SW480 (cell line): ENCODE results near the gene SMARCAL1.

Experiments used
- DNase-seq: peaks from one replicate; pipeline ENCODE4 v3.0.0-alpha.2; 2016; ENCODE audit warnings: low spot score

Gene SMARCAL1

GRCh38 chr2:216428618-216429350 is 16.5 kb downstream of the SMARCAL1 start:
- DNase-seq: no peak

- no peak for DNase-seq
These were observed 17.1 kb downstream of the SMARCAL1 start for GRCh38 chr2:216429428-216429827.

- DNase-seq: no peak
These were observed 18.7 kb downstream of the SMARCAL1 start for GRCh38 chr2:216430811-216431530.

GRCh38 chr2:216431531-216431856 is 19.2 kb downstream of the SMARCAL1 start:
- DNase-seq: no peak

DNA sequence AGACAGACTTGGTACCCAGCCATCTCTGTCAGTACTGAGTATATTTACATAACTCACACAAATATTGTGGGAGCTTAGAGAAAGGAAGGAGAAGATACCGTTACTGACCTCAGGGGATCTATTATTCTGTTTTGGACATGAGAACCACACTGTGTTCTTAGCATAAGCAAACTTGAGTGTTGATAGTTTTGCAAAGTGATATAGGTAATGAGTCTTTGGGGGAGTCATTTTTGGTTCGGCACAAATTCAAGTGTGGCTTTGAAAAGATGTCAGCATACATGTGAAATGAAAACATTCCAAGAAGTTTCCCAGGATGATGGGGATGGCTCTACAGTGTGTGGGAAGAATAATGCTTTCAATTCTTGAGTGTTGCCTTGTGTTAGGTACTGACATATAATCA is 24.1 kb downstream of the SMARCAL1 start:
- DNase-seq: no peak

DNA sequence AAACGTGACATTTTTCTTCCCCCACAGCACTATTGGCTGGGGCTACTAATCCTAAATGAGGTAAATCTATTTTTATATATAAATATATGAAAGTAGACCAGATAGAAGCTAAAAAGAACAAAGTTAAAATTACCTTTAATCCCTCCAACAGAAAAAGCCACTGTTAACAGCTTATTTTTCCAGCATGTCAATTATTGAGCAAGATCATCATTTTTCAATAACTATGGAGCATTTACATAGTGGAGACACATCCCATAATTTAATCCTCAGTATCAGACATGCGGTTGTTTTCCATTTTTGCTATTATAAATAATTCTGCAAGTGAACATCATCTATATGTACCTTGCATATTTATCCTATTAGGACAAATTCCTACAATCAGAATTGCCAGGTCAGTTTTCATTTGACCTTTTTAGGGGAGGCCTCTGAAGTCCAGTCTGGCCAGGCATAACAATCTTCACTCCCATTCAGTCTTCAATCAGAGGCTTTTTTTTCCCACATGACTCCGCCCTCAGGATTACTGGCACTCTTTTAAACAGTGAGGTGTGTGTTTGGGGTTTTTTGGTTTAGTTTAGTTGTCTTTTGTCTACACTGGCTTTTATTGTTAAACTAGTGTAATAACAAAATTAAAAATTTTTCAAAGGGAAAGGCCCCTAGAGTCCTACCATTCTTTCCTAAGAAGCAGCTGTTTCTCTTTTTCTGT is 29.2 kb downstream of the SMARCAL1 start:
- DNase-seq: no peak

DNA sequence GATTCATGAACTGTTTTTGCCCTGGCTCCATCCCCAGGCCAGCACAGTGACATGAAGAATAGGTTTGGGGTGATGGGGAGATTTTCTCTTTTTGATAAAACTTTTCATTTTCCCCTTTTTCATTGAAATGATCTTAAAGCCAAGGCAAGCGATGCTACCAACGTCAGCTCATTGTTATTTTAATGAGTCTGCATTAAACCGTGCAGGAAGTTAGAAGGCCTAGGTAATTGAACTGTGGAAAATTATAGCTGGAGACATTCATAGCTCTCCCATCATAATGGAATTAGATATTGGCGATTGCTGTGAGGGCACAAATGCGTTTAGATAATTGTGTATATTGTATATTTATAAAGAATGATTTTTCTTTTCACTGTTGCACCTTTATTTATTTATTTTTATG is 33.2 kb downstream of the SMARCAL1 start:
- DNase-seq: no peak

- DNase-seq: no peak
These were observed 34.1 kb downstream of the SMARCAL1 start for GRCh38 chr2:216446343-216446742.

- no peak for DNase-seq
These were observed 35.0 kb downstream of the SMARCAL1 start for GRCh38 chr2:216447293-216447692.

DNA sequence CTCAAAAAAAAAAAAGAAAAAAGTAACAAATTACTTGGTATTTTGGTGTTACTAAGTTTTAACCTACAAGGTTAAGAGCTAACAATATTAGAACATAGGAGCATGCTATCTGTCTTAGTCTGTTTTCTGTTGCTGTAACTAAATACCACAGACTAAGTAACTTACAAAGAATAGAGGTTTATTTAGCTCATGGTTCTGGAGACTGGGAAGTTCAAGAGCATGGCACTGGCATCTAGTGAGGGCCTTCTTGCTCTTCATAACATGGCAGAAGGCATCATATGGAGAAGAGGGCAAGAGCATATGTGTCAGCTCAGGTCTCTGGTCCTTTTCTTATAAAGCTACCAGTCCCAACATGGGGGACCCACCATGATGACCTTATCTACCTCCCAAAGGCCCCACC is 36.5 kb downstream of the SMARCAL1 start:
- no peak for DNase-seq

DNA sequence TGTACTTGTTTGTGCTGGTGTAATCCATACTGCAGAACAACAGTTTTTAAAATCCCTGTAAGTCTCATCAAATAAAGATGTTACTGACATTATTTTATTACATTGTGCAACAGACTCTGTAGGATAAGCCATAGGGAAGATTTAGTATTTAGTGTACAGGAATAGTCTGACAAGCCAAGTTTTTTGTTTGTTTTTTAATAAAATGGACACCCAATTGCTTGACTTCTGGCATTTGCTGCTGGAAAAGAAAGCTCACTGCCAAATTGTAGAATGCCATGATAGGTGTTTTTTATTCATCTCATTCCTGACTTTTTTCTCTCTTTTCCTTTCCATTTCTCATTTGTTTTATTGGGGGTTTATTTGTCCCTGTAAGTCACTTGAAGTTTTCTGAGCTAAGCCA is 38.1 kb downstream of the SMARCAL1 start:
- no peak for DNase-seq

DNA sequence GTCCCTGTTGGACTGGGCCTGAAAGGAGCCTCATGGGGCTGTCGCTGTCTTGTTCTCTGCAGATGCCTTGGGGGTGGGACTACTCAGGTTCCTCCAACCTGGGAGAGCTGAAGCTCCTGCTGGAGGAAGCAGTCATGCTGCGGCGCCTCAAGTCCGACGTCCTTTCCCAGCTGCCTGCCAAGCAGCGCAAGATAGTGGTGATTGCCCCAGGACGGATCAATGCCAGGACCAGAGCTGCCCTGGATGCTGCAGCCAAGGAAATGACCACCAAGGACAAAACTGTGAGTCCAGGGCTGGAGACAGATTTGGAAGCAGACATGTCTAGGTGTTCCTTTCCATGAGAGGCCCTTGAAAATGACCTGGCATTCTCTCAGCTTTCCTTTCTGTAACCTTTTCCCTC is 38.5 kb downstream of the SMARCAL1 start:
- DNase-seq: no peak

DNA sequence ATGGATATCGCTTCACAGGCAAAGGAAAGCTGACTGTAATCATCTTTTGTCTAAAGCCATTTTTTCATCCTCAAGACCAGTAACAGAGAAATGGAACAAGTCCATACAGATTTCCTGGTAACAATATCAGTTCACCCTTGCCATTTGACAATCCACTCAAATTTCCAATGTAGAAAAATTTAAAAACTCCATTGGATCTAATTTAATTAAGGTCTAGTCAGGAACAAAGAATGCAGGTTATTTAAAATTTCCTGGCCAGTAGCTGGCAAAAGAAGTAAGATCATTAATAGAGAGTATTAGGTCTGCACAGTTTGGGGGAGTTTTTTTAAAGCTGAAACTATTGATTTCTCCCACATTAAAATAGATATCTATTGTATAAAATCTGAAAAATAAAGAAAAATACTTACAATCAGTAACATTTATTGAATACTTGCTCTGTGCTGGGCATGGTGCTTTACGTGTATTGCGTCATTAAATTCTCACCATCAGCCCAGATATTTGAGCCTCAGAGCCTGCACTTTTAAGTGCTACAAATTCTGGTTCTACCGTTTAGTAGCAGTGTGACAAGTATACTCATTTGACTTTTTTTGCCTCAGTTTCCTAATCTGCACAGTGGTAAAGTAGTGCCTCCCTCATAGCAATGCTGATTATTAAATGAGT is 41.8 kb downstream of the SMARCAL1 start:
- no peak for DNase-seq

DNA sequence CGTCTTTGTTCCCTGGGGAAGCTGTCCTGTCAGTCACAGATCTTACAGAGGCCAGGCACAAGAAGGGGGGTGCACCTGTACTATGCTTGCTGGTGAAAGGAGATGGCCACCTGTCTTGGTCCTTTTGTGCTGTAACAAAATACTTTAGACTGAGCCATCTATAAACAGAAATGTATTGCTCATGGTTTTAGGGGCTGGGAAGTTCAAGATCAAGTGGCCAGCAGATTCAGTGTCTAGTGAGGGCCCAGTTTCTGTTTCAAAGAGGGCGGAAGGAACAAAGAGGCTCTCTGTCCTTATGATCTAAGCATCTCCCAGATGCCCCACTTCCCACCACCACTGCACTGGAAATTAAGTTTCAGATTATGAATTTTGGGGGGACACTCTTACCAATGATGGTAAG is 50.9 kb downstream of the SMARCAL1 start:
- DNase-seq: no peak

DNA sequence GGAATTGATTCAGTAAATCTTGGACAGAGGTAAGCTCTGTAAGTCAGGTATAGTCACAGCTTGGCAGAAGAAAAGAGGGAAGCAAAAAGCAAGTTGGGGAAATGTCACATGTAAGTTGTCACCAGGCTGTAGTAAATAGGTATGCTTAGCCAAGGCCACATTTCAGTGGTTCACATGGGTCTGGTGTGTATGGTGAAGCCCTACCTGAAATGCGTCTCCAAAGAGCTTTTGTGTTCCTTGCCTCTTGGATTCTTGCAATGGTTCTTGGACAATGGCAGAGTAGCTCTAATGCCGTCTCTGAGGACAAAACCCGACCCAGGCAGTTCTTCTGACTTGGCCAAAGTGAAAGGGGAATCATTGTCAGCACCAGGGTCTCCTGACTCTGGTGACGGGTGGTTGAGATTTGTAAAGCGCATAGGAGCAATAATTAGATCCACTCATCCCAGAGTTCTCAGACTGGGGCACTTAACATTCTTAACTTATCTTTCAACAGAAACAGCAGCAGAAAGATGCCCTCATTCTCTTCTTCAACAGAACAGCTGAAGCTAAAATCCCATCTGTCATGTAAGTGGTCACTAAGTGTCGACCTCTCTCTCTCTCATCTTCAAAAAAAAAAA is 51.9 kb downstream of the SMARCAL1 start:
- DNase-seq: no peak

DNA sequence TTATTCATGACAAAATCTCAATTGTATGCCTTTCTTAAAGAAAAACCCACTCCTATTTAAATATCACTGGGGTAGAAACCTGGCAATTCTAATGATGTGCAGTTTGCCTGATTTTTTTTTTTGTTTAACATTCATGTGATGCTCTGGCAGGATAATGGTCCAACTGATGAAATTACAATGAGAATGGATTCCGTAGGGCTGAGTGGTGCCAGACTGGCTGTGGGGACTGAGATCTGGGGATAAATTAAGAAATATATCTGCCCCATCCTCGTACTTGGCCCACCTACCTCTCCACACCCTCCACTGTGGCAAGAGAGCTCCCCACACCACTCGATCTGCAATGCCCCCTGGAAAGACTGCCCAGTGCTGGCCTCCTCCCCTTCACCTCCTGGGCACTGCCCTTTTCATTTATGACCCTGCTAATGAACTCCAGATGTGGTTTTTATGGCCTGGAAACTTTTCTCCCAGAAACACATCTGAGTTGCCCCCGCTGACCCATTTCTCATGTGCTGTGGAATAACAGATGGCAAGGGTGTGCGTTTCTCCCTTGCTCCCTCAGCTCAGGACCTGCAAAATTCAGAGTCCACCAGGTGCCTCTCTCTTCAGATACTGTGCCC is 53.4 kb downstream of the SMARCAL1 start:
- DNase-seq: no peak

GRCh38 chr2:216467845-216468244 is 55.6 kb downstream of the SMARCAL1 start:
- no peak for DNase-seq

DNA sequence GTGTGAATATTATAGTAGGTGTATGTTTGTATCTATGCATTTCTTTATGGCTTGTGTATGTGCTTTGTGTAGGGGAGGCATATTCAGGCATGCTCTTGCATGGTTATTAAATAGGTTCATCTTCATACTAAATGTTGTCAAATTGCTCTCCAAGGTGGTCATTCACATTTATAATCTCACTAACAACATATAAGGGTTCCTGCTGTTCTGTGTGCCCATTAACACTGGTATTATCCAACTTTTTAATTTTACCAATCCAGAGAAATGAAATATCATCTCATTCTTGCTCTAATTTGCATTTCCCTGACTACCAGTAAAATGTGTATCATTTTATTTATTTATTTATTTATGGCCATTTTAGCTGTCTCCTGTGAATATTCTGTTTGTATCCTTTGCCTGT is 57.4 kb downstream of the SMARCAL1 start:
- DNase-seq: no peak

DNA sequence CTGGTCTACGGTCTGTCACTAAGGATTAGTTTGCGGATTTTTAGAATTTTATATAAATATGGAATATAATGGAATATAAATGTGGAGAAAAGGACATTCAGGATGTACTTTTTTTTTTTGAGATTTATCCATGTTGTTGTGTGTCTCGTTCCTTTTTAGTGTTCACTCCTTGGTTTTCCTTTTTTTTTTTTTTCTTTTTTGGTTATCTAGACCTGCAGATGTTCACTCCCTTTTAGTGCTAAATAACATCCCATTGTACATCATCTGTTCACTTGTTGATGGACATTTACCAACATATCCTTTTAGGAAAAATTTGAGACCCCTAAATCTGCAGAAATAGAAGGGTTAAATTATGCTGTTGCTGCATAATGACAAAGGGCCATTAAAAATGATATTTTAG is 60.9 kb downstream of the SMARCAL1 start:
- DNase-seq: no peak

DNA sequence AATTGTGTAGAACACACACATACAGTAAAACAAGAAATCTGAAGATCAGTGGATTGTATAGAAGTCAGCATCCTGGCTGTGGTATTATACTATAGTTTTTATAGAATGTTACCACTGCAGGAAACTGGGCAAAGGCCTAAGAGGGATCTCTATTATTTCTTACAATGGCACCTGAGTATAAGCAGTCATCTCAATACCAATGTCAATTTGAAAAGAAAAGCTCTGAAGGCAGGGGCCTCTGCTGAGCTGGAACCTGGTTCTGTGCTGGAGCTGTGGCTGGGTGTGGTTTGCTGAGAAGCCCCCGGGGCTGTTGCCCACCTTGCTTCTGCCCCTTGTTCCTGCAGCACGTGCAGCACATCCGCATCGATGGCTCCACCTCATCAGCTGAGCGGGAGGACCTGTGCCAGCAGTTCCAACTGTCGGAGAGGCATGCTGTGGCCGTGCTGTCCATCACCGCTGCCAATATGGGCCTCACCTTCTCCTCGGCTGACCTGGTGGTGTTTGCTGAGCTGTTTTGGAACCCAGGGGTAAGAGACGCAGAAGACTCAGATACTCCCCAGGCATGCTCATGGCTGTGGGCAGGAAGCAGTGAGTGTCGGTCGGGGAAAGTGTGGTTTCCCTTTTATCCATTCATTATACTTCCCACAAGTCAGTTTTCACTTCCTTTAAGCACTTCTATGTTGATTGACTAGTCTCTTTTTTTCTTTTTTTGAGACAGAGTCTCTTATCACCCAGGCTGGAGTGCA is 62.8 kb downstream of the SMARCAL1 start:
- no peak for DNase-seq

GRCh38 chr2:216475767-216476166 is 63.5 kb downstream of the SMARCAL1 start:
- DNase-seq: no peak
